Mesenchymal stem cell (in vitro differentiated cells and primary cell): ENCODE data around the gene TMEM30B.

ENCODE experiments used
- DNase-seq: peaks from one replicate; pipeline ENCODE4 v3.0.0-alpha.2; 2013
- H2AFZ ChIP-seq: one replicate; pipeline ENCODE4 v1.6.1; 2013; ENCODE audit warnings: low read depth, mild to moderate bottlenecking, control low read depth, inconsistent platforms, low read length, moderate library complexity
- H2AK5ac ChIP-seq: 2 replicates; pipeline ENCODE4 v1.6.1; 2013; ENCODE audit warnings: low read length, moderate library complexity, mild to moderate bottlenecking, inconsistent platforms; ENCODE audit not compliant: severe bottlenecking
- H2BK120ac ChIP-seq: one replicate; pipeline ENCODE4 v1.6.1; 2013; ENCODE audit warnings: low read depth, mild to moderate bottlenecking, inconsistent platforms, low read length, moderate library complexity
- H2BK12ac ChIP-seq, 2 experiments: one replicate each; pipeline ENCODE4 v1.6.1; 2013; ENCODE audit warnings: inconsistent platforms in 2 of 2, low read length in 2 of 2, mild to moderate bottlenecking in 2 of 2, moderate library complexity in 2 of 2, control low read depth in 1 of 2
- H2BK15ac ChIP-seq: one replicate; pipeline ENCODE4 v1.6.1; 2013; ENCODE audit warnings: mild to moderate bottlenecking, low read depth, inconsistent platforms; ENCODE audit not compliant: poor library complexity, severe bottlenecking
- H2BK5ac ChIP-seq: 2 replicates; pipeline ENCODE4 v1.6.1; 2013; ENCODE audit warnings: low read depth, mild to moderate bottlenecking, low read length, control low read depth, inconsistent platforms; ENCODE audit not compliant: poor library complexity, severe bottlenecking
- H3K14ac ChIP-seq, 2 experiments: one replicate each; pipeline ENCODE4 v1.6.1; 2013; ENCODE audit warnings: inconsistent platforms in 2 of 2, low read length in 2 of 2, control low read depth in 1 of 2, mild to moderate bottlenecking in 1 of 2, moderate library complexity in 1 of 2
- H3K18ac ChIP-seq, 2 experiments: one replicate each; pipeline ENCODE4 v1.6.1; 2013; ENCODE audit warnings: inconsistent platforms in 2 of 2, low read length in 2 of 2, control low read depth in 1 of 2, low read depth in 1 of 2, mild to moderate bottlenecking in 1 of 2
- H3K23ac ChIP-seq, 2 experiments: one replicate each; pipeline ENCODE4 v1.6.1; 2013; ENCODE audit warnings: inconsistent platforms in 2 of 2, low read length in 2 of 2, mild to moderate bottlenecking in 2 of 2, moderate library complexity in 2 of 2, control low read depth in 1 of 2
- H3K27ac ChIP-seq: 2 replicates; pipeline ENCODE4 v1.5.1; 2013; ENCODE audit warnings: mild to moderate bottlenecking, moderate library complexity, low read length, control low read depth, inconsistent platforms; ENCODE audit not compliant: poor library complexity, severe bottlenecking
- H3K27me3 ChIP-seq, 2 experiments: 2 replicates each; pipeline versions ENCODE4 v1.6.1 to v1.7.0; 2013; ENCODE audit warnings: low read length in 2 of 2, mild to moderate bottlenecking in 2 of 2, moderate library complexity in 2 of 2, control low read depth in 1 of 2, inconsistent platforms in 1 of 2; ENCODE audit not compliant: control insufficient read depth in 1 of 2, insufficient read depth in 1 of 2
- H3K36me3 ChIP-seq, 2 experiments: 2 replicates each; pipeline versions ENCODE4 v1.6.1 to v1.7.0; 2013; ENCODE audit warnings: low read length in 2 of 2, control low read depth in 1 of 2, inconsistent platforms in 1 of 2, low read depth in 1 of 2, mild to moderate bottlenecking in 1 of 2; ENCODE audit not compliant: insufficient read depth in 2 of 2, control insufficient read depth in 1 of 2
- H3K4ac ChIP-seq, 2 experiments: one replicate each; pipeline ENCODE4 v1.6.1; 2013; ENCODE audit warnings: inconsistent platforms in 2 of 2, low read length in 2 of 2, mild to moderate bottlenecking in 2 of 2, moderate library complexity in 2 of 2, control low read depth in 1 of 2, low read depth in 1 of 2
- H3K4me1 ChIP-seq: 2 replicates; pipeline ENCODE4 v1.6.1; 2013; ENCODE audit warnings: low read depth, low read length, control low read depth; ENCODE audit not compliant: control insufficient read depth, insufficient read depth
- H3K4me2 ChIP-seq: 2 replicates; pipeline ENCODE4 v1.6.1; 2013; ENCODE audit warnings: low read length, mild to moderate bottlenecking, inconsistent platforms; ENCODE audit not compliant: poor library complexity, severe bottlenecking
- H3K4me3 ChIP-seq, 2 experiments: 2 replicates each; pipeline versions ENCODE4 v1.5.1 to v1.7.0; 2013; ENCODE audit warnings: low read length in 2 of 2, mild to moderate bottlenecking in 2 of 2, control low read depth in 1 of 2, low read depth in 1 of 2; ENCODE audit not compliant: insufficient read depth in 1 of 2
- H3K79me1 ChIP-seq: replicated peaks from 2 replicates; pipeline ENCODE4 v1.6.1; 2013; ENCODE audit warnings: mild to moderate bottlenecking, control low read depth, low read length, inconsistent platforms; ENCODE audit not compliant: poor library complexity, severe bottlenecking
- H3K9ac ChIP-seq: 2 replicates; pipeline ENCODE4 v1.7.0; 2013; ENCODE audit warnings: mild to moderate bottlenecking, low read length, moderate library complexity
- H3K9me3 ChIP-seq: 2 replicates; pipeline ENCODE4 v1.7.0; 2013; ENCODE audit warnings: mild to moderate bottlenecking, low read length; ENCODE audit not compliant: control insufficient read depth
- H4K8ac ChIP-seq: one replicate; pipeline ENCODE4 v1.6.1; 2013; ENCODE audit warnings: inconsistent platforms, mild to moderate bottlenecking, low read length, moderate library complexity
- H4K91ac ChIP-seq: one replicate; pipeline ENCODE4 v1.6.1; 2013; ENCODE audit warnings: mild to moderate bottlenecking, low read length, inconsistent platforms
- WGBS: methylation state at CpG from one replicate; pipeline ENCODE4 v1.1.7; 2013; ENCODE audit warnings: mixed read lengths; 5-methylcytosine and 5-hydroxymethylcytosine counted together

Gene TMEM30B

GRCh38 chr14:61282746-61283145 is 1.6 kb upstream of the TMEM30B start:
- Histone ChIP-seq H3K4me2 (no peak overlapping the region), H3K23ac (no peak overlapping the region), H3K4me3 (no peak overlapping the region), H4K91ac (no peak overlapping the region), H3K18ac (no peak overlapping the region), H3K27me3 (peaks cover 0 to 14% of the 10 kb centered on the region in 2 experiments), H2AFZ (no peak overlapping the region), H3K36me3 (peaks cover 0 to 8% of the 10 kb centered on the region in 2 experiments), H3K4me1 (peaks cover 11% of the 10 kb centered on the region), H3K4ac (no peak overlapping the region), H2AK5ac (no peak overlapping the region), H3K27ac (no peak overlapping the region), H4K8ac (no peak overlapping the region), H2BK5ac (no peak overlapping the region), H3K14ac (no peak overlapping the region), H2BK120ac (no peak overlapping the region), H3K9me3 (no peaks in the 10 kb centered on the region), H2BK15ac (no peak overlapping the region), H2BK12ac (no peak overlapping the region), H3K79me1 (no peaks in the 10 kb centered on the region), H3K9ac (no peak overlapping the region)
- DNase-seq: no peak
- 100% methylated on average over 1 of the region's 2 CpGs for WGBS

- Histone ChIP-seq H4K91ac (no peak overlapping the region), H2BK12ac (no peak overlapping the region), H3K27ac (no peak overlapping the region), H3K4me3 (peak overlapping the region in 1 of 2 experiments; percentile 78), H3K14ac (no peak overlapping the region), H3K18ac (no peak overlapping the region), H3K23ac (no peak overlapping the region), H3K79me1 (no peaks in the 10 kb centered on the region), H2BK5ac (no peak overlapping the region), H3K27me3 (peaks cover 0 to 14% of the 10 kb centered on the region in 2 experiments), H3K4me1 (peaks cover 11% of the 10 kb centered on the region), H3K9ac (peak overlapping the region; percentile 78), H4K8ac (no peak overlapping the region), H3K36me3 (peaks cover 0 to 8% of the 10 kb centered on the region in 2 experiments), H3K9me3 (no peaks in the 10 kb centered on the region), H2BK120ac (no peak overlapping the region), H3K4me2 (no peak overlapping the region), H2AK5ac (no peak overlapping the region), H3K4ac (no peak overlapping the region), H2AFZ (no peak overlapping the region), H2BK15ac (no peak overlapping the region)
- 86% methylated on average over 1 of the region's 1 CpG for WGBS
- no peak for DNase-seq
These were observed 774 bp upstream of the TMEM30B start for GRCh38 chr14:61281948-61282275.

- Histone ChIP-seq H3K14ac (peak overlapping the region in 1 of 2 experiments; percentile 11), H3K4me2 (peak overlapping the region; percentile 93), H2BK12ac (no peak overlapping the region), H3K27me3 (peaks cover 0 to 14% of the 10 kb centered on the region in 2 experiments), H3K4ac (no peak overlapping the region), H4K91ac (no peak overlapping the region), H3K4me1 (peaks cover 11% of the 10 kb centered on the region), H2BK120ac (no peak overlapping the region), H3K18ac (no peak overlapping the region), H3K27ac (no peak overlapping the region), H3K79me1 (no peaks in the 10 kb centered on the region), H3K4me3 (peak overlapping the region; percentile 56 to 78), H2AFZ (no peak overlapping the region), H3K9ac (peak overlapping the region; percentile 78), H2BK15ac (peak overlapping the region; percentile 48), H3K23ac (peak overlapping the region in 1 of 2 experiments; percentile 34), H3K9me3 (no peaks in the 10 kb centered on the region), H4K8ac (peak overlapping the region; percentile 13), H3K36me3 (peaks cover 0 to 8% of the 10 kb centered on the region in 2 experiments), H2AK5ac (no peak overlapping the region), H2BK5ac (no peak overlapping the region)
- whole genome bisulfite sequencing: 4% methylated on average over 80 of the region's 81 CpGs
- peak; percentile 18 for DNase-seq
These were observed 482 bp downstream of the TMEM30B start for GRCh38 chr14:61280526-61281185.

GRCh38 chr14:61280092-61280525 is 1.0 kb downstream of the TMEM30B start:
- Histone ChIP-seq H3K4me1 (peaks cover 11% of the 10 kb centered on the region), H3K9me3 (no peaks in the 10 kb centered on the region), H3K27me3 (peaks cover 0 to 14% of the 10 kb centered on the region in 2 experiments), H3K79me1 (no peaks in the 10 kb centered on the region), H3K4me2 (no peak overlapping the region), H2BK120ac (no peak overlapping the region), H3K4me3 (peak overlapping the region; percentile 56 to 78), H3K9ac (no peak overlapping the region), H2AFZ (no peak overlapping the region), H3K27ac (no peak overlapping the region), H4K8ac (no peak overlapping the region), H3K23ac (peak overlapping the region in 1 of 2 experiments; percentile 34), H2BK12ac (no peak overlapping the region), H3K4ac (no peak overlapping the region), H2BK15ac (no peak overlapping the region), H2BK5ac (no peak overlapping the region), H4K91ac (no peak overlapping the region), H3K36me3 (peaks cover 0 to 8% of the 10 kb centered on the region in 2 experiments), H3K18ac (no peak overlapping the region), H3K14ac (peak overlapping the region in 1 of 2 experiments; percentile 11), H2AK5ac (no peak overlapping the region)
- DNase-seq: no peak
- WGBS: 63% methylated on average over 46 of the region's 47 CpGs
